ENCODE measurements around the gene ALK.

Gene ALK

DNA sequence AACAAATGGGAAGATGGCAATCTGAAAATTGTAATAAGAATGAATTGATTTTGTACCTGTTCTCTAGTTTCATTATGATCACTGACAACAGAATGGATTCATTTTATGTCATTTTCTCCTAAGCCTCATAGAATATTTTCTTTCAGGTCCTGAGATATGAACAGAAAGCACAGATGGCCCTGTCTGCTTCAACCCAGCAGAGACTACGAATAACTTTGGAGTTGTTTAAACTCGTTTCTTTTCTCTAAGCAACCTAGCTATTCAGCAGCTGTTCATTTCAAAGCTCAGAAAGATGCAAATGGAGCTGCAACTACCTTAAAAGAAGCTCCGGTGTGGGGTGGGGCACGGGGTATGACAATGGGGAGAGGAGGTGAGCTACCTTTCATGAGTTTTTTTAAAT, 124.9 kb downstream of the ALK start:
- Histone ChIP-seq H3K27ac (ENCODE audit: low read depth, low read length) (no peak overlapping the region), H3K27me3 (ENCODE audit: control insufficient read depth, insufficient read depth, low read length) (no peaks in the 10 kb centered on the region), H3K4me3 (ENCODE audit: low read depth, low read length) (no peak overlapping the region), H3K36me3 (ENCODE audit: control insufficient read depth, insufficient read depth, low read length) (no peaks in the 10 kb centered on the region), H3K9me3 (ENCODE audit: control insufficient read depth, insufficient read depth, low read depth, low read length) (no peaks in the 10 kb centered on the region), H3K9ac (ENCODE audit: low read length) (no peak overlapping the region), H3K4me1 (ENCODE audit: control insufficient read depth, insufficient read depth, low read length) (no peaks in the 10 kb centered on the region; the same call in none of the 2 replicates)

DNA sequence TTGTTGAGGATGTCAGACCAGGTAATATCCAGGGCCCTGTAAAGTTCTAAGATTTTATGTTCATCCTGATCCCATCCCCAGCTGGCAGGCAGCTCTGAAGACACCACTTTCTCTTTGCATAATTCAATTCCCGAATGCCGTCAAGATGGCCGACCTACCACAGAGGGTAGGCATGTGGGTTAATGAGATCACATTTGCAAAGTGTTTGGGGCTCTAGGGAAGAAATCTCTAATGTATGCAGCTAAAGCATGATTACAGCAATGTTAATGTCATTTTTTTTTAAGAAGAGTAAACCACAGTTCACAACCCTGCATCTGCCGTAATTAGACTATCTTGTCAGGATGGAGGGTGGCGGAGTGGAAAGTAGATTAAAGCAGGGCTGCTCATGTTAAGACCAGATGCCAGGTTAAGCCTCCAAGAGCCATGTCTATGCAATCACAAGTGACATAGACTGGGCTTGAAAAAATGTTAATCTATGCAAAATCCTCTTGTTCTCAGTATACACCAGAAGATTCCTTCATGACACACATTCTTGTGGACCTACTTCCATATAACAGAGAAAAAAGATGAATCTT, 131.4 kb downstream of the ALK start:
- Histone ChIP-seq H3K27ac (ENCODE audit: low read depth, low read length) (no peak overlapping the region), H3K4me1 (ENCODE audit: control insufficient read depth, insufficient read depth, low read length) (no peaks in the 10 kb centered on the region), H3K27me3 (ENCODE audit: control insufficient read depth, insufficient read depth, low read length) (no peaks in the 10 kb centered on the region), H3K9ac (ENCODE audit: low read length) (no peak overlapping the region), H3K36me3 (ENCODE audit: control insufficient read depth, insufficient read depth, low read length) (no peaks in the 10 kb centered on the region), H3K4me3 (ENCODE audit: low read depth, low read length) (no peak overlapping the region), H3K9me3 (ENCODE audit: control insufficient read depth, insufficient read depth, low read depth, low read length) (no peaks in the 10 kb centered on the region)

DNA sequence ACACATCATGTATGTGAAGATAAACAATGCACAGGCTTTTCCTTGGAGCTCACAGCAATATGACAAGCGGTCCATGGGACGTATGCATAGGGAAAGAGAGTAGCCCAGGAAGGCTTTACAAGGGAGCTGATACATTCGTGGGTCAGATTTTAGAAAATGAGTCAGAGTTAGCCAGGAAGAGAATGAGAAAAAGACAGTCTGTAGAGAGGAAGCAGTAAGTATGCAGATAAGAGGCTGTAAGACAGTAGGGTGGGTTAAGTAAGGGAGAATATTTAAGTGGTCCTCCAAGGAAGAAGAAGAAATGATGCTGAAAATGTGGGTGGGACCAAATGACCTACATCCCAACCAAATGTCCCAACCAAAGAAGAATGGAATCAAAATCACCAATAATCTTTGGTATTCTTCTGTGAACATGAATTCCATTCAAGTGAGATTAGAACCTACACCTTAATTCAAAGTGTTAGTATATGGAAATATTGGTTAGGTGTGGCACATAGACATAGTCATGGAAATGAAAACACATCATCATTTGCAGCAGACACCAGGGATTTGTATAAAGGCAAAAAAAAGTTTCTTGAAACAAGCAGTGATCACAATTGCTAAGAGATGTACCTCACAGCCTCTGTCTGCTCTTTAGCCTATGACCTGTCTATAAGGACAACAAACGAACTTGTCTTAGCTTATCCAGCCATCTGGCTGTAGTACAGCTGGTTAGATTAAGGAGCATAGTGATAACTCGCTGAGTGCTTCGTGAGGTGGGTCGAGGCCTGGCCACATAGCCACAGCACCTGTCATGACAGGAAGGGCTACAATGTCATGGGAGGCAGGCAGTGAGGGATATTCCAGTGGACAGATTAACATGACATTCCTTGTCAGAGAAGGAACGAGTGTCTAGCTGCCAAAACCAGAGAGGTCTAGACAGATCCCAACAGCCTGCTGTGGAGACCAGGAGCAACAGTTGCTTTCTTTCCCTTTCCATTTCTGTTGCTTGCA, 133.6 kb downstream of the ALK start:
- H3K27me3 ChIP-seq (ENCODE audit: control insufficient read depth, insufficient read depth, low read length), result no peaks in the 10 kb centered on the region
- no peaks in the 10 kb centered on the region; the same call in 1 of the 2 replicates for H3K4me1 ChIP-seq (ENCODE audit: control insufficient read depth, insufficient read depth, low read length)
- no peaks in the 10 kb centered on the region for H3K9me3 ChIP-seq (ENCODE audit: control insufficient read depth, insufficient read depth, low read depth, low read length)
- no peak overlapping the region for H3K9ac ChIP-seq (ENCODE audit: low read length)
- H3K4me3 ChIP-seq (ENCODE audit: low read depth, low read length), result no peak overlapping the region
- no peaks in the 10 kb centered on the region for H3K36me3 ChIP-seq (ENCODE audit: control insufficient read depth, insufficient read depth, low read length)
- no peak overlapping the region for H3K27ac ChIP-seq (ENCODE audit: low read depth, low read length)

DNA sequence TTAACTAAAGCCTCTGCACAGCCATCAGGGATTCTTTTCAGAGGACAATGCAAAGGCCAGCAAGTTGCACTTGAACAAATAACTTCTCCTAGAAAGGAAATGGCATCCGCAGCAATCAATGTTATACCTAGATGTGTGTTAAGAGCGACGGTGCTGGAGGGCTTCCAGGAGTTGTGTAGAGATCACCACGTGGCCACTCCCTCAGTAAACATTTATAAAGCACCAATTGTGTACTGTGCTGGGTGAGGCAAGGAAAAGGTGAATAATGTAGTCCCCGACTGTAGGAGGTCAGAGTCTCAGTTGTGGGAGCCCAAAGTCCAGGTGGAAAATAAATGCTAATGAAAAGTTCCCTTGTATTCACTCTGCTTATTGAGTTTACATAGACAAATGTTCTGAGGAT, 135.0 kb downstream of the ALK start:
- Histone ChIP-seq H3K4me1 (ENCODE audit: control insufficient read depth, insufficient read depth, low read length) (no peaks in the 10 kb centered on the region; the same call in 1 of the 2 replicates), H3K9me3 (ENCODE audit: control insufficient read depth, insufficient read depth, low read depth, low read length) (no peaks in the 10 kb centered on the region), H3K27me3 (ENCODE audit: control insufficient read depth, insufficient read depth, low read length) (no peaks in the 10 kb centered on the region), H3K9ac (ENCODE audit: low read length) (no peak overlapping the region), H3K27ac (ENCODE audit: low read depth, low read length) (no peak overlapping the region), H3K36me3 (ENCODE audit: control insufficient read depth, insufficient read depth, low read length) (no peaks in the 10 kb centered on the region), H3K4me3 (ENCODE audit: low read depth, low read length) (no peak overlapping the region)

DNA sequence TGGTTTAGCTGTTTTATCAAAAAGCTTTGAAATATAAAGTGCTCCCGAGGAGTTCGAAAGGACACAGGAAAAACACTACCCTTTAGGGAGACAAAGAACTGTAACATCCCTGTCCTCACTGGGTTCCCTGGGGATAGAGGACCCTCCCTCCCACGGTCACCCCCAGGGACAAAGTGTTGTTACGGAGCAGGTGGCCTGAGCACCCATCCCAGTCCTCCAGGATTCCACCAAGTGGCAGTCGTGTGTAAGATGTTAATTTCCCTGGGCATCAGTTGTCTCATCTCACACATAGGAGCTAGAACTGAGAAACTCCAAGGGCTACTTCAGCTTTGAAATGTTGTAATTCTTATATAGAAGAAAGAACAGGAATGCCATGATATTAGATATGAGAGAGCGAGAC, 137.7 kb downstream of the ALK start:
- no peaks in the 10 kb centered on the region for H3K9me3 ChIP-seq (ENCODE audit: control insufficient read depth, insufficient read depth, low read depth, low read length)
- H3K4me3 ChIP-seq (ENCODE audit: low read depth, low read length), result no peak overlapping the region
- H3K27me3 ChIP-seq (ENCODE audit: control insufficient read depth, insufficient read depth, low read length), result no peaks in the 10 kb centered on the region
- no peak overlapping the region for H3K27ac ChIP-seq (ENCODE audit: low read depth, low read length)
- H3K36me3 ChIP-seq (ENCODE audit: control insufficient read depth, insufficient read depth, low read length), result no peaks in the 10 kb centered on the region
- no peak overlapping the region for H3K9ac ChIP-seq (ENCODE audit: low read length)
- no peaks in the 10 kb centered on the region; the same call in 1 of the 2 replicates for H3K4me1 ChIP-seq (ENCODE audit: control insufficient read depth, insufficient read depth, low read length)

DNA sequence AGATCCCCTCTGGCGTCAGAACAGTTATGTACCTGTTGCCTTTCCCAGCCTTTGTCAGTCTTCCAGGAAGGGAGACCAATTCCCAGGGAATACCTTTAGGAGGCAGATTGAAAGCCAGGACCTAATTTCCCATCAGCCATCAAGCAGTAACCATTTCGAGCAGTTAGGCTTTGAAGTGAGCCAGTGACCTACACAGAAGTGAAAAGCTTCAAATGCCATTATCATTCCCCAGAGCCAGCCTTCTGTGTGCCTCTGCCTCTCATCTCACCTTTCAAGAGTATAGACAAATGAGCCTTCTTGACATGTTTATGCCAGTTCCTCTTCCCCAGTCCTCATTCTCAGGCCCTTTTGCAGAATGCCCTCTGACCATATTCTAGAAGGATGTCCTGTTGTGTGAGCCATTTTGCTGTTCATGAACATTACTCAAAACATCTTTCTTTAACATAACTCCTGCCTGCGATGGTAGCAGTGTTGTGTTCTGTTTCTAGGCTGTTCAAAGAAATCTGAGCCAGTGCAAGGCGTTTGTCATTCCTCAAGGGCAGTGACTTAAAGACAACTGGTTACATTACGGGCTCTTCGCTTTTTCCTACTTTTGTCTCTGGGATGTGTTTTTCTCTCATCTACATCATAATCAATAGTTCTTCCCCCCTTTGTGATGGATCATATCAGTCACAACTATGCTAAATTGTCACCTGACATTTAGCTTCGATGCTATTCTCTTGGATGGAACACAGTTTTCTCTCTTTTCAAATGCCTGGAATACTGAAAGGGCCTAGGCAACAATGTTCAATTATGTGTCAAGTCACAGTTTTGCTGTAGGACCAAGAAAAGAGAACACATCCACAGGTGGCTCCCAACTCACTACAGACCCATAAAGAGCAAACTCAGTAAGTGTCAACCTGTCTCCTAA, 138.6 kb downstream of the ALK start:
- Histone ChIP-seq H3K27ac (ENCODE audit: low read depth, low read length) (no peak overlapping the region), H3K4me3 (ENCODE audit: low read depth, low read length) (no peak overlapping the region), H3K36me3 (ENCODE audit: control insufficient read depth, insufficient read depth, low read length) (no peaks in the 10 kb centered on the region), H3K9ac (ENCODE audit: low read length) (no peak overlapping the region), H3K9me3 (ENCODE audit: control insufficient read depth, insufficient read depth, low read depth, low read length) (no peaks in the 10 kb centered on the region), H3K27me3 (ENCODE audit: control insufficient read depth, insufficient read depth, low read length) (no peaks in the 10 kb centered on the region), H3K4me1 (ENCODE audit: control insufficient read depth, insufficient read depth, low read length) (no peaks in the 10 kb centered on the region; the same call in 1 of the 2 replicates)

- Histone ChIP-seq H3K4me1 (ENCODE audit: control insufficient read depth, insufficient read depth, low read length) (no peaks in the 10 kb centered on the region; the same call in 1 of the 2 replicates), H3K9ac (ENCODE audit: low read length) (no peak overlapping the region), H3K4me3 (ENCODE audit: low read depth, low read length) (no peak overlapping the region), H3K36me3 (ENCODE audit: control insufficient read depth, insufficient read depth, low read length) (no peaks in the 10 kb centered on the region), H3K27me3 (ENCODE audit: control insufficient read depth, insufficient read depth, low read length) (no peaks in the 10 kb centered on the region), H3K27ac (ENCODE audit: low read depth, low read length) (no peak overlapping the region), H3K9me3 (ENCODE audit: control insufficient read depth, insufficient read depth, low read depth, low read length) (no peaks in the 10 kb centered on the region)
These were observed 139.3 kb downstream of the ALK start for GRCh38 chr2:29782087-29782486.

- Histone ChIP-seq H3K36me3 (ENCODE audit: control insufficient read depth, insufficient read depth, low read length) (no peaks in the 10 kb centered on the region), H3K4me3 (ENCODE audit: low read depth, low read length) (no peak overlapping the region), H3K27me3 (ENCODE audit: control insufficient read depth, insufficient read depth, low read length) (no peaks in the 10 kb centered on the region), H3K4me1 (ENCODE audit: control insufficient read depth, insufficient read depth, low read length) (no peaks in the 10 kb centered on the region; the same call in 1 of the 2 replicates), H3K27ac (ENCODE audit: low read depth, low read length) (no peak overlapping the region), H3K9ac (ENCODE audit: low read length) (no peak overlapping the region), H3K9me3 (ENCODE audit: control insufficient read depth, insufficient read depth, low read depth, low read length) (no peaks in the 10 kb centered on the region)
These were observed 140.5 kb downstream of the ALK start for GRCh38 chr2:29780906-29781305.

GRCh38 chr2:29777161-29777560, 144.2 kb downstream of the ALK start:
- Histone ChIP-seq H3K9ac (ENCODE audit: low read length) (no peak overlapping the region), H3K4me3 (ENCODE audit: low read depth, low read length) (no peak overlapping the region), H3K27me3 (ENCODE audit: control insufficient read depth, insufficient read depth, low read length) (no peaks in the 10 kb centered on the region), H3K36me3 (ENCODE audit: control insufficient read depth, insufficient read depth, low read length) (no peaks in the 10 kb centered on the region), H3K9me3 (ENCODE audit: control insufficient read depth, insufficient read depth, low read depth, low read length) (no peaks in the 10 kb centered on the region), H3K27ac (ENCODE audit: low read depth, low read length) (no peak overlapping the region), H3K4me1 (ENCODE audit: control insufficient read depth, insufficient read depth, low read length) (no peaks in the 10 kb centered on the region)

DNA sequence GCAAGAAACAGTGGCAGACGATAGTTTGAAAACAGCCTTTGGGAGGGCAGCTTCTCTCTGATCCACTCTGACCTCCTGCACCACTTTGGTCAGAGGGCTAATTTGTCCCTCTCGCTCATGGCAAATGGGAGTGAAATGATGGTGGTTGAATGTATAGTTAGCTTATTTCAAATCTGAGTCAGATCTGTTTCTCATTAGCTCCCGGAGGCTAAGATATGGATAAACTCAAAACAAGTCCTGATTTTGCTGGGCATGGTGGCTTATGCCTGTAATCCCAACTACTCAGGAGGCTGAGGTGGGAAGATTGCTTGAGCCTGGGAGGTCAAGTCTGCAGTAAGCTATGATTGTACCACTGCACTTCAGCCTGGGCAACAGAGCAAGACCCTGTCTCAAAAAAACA, 145.0 kb downstream of the ALK start:
- no peaks in the 10 kb centered on the region for H3K9me3 ChIP-seq (ENCODE audit: control insufficient read depth, insufficient read depth, low read depth, low read length)
- no peaks in the 10 kb centered on the region for H3K36me3 ChIP-seq (ENCODE audit: control insufficient read depth, insufficient read depth, low read length)
- H3K4me1 ChIP-seq (ENCODE audit: control insufficient read depth, insufficient read depth, low read length), result no peaks in the 10 kb centered on the region
- H3K9ac ChIP-seq (ENCODE audit: low read length), result no peak overlapping the region
- no peak overlapping the region for H3K4me3 ChIP-seq (ENCODE audit: low read depth, low read length)
- H3K27ac ChIP-seq (ENCODE audit: low read depth, low read length), result no peak overlapping the region
- H3K27me3 ChIP-seq (ENCODE audit: control insufficient read depth, insufficient read depth, low read length), result no peaks in the 10 kb centered on the region

Measured in HUES6 (cell line).